H1 (cell line): ENCODE results near the gene CRISPLD2. TPM values are rescaled to one million over a fixed set of nuclear protein-coding genes. Genes with fewer than 3 reads are reported as not detected.

Experiments
- ASH2L ChIP-seq: fragments of 200-600, 300-600 bp; sonication (generic); IDR thresholded peaks from one replicate; pipeline ENCODE4 v1.7.1; 2017; ENCODE audit warnings: low read length
- CHD1 ChIP-seq: IDR thresholded peaks from 2 replicates; pipeline ENCODE4 v1.6.1; 2012; ENCODE audit warnings: low read depth, low read length, improper control_type of control experiment
- EP300 ChIP-seq, 2 experiments: IDR thresholded peaks; 1 replicate in 1 of 2; 2 replicates in 1 of 2; pipeline ENCODE4 v1.6.1; 2011 to 2012; ENCODE audit warnings: low read depth in 2 of 2, low read length in 2 of 2, mild to moderate bottlenecking in 2 of 2, borderline replicate concordance in 1 of 2, inconsistent platforms in 1 of 2, moderate library complexity in 1 of 2
- JUN ChIP-seq: IDR thresholded peaks from 2 replicates; pipeline ENCODE4 v1.6.1; 2011; ENCODE audit warnings: low read depth, mild to moderate bottlenecking, improper control_type of control experiment, low read length
- MAFK ChIP-seq: IDR thresholded peaks from 2 replicates; pipeline ENCODE4 v1.6.1; 2012; ENCODE audit warnings: low read depth, mild to moderate bottlenecking, improper control_type of control experiment, low read length
- PHF8 ChIP-seq: fragments of 200-600 bp; sonication (generic); conservative IDR thresholded peaks from 2 replicates; pipeline ENCODE4 v1.7.1; 2012; ENCODE audit warnings: low read depth, mild to moderate bottlenecking, inconsistent platforms, low read length, moderate library complexity
- POLR2AphosphoS5 ChIP-seq: IDR thresholded peaks from 2 replicates; pipeline ENCODE4 v1.6.1; 2011; ENCODE audit warnings: low read depth, low read length
- SRF ChIP-seq: IDR thresholded peaks from 2 replicates; pipeline ENCODE4 v1.6.1; 2011; ENCODE audit warnings: mild to moderate bottlenecking, low read depth, low read length, moderate library complexity
- polyA plus RNA-seq, 7 experiments: library from polyadenylated mRNA; depleted of rRNA in 3 of 7; stranded (reverse) in 5 of 7; unstranded in 2 of 7; fragments of >200 nt in 5 of 7; fragments of 200-250 nt in 2 of 7; gene quantifications; 1 replicate in 5 of 7; 2 replicates in 1 of 7; 4 replicates in 1 of 7; pipeline versions ENCODE4 v1.2.1 to v1.2.3, GENCODE V29; 2011 to 2013; ENCODE audit warnings: missing spikeins in 2 of 7, mixed read lengths in 2 of 7
- total RNA-seq: library from RNA; stranded (reverse); fragmentation: NEBNext Ultra II Directional; extraction: Animal tissue kit (Norgen Biotek cat#: 25700); gene quantifications from 2 replicates; pipeline ENCODE4 v1.2.1, GENCODE V29; 2021
- TF ChIP-seq, protein P1 (sequence below): IDR thresholded peaks from 2 replicates; pipeline ENCODE4 v1.6.1; 2012; ENCODE audit warnings: inconsistent platforms
- TF ChIP-seq, protein P2 (sequence below): IDR thresholded peaks from 2 replicates; pipeline ENCODE4 v1.6.1; 2011; ENCODE audit warnings: low read depth, mild to moderate bottlenecking, low read length; ENCODE audit not compliant: insufficient read depth
- TF ChIP-seq, protein P3 (sequence below): IDR thresholded peaks from 2 replicates; pipeline ENCODE4 v1.6.1; 2011; ENCODE audit warnings: low read length, improper control_type of control experiment
- TF ChIP-seq, protein P4 (sequence below): IDR thresholded peaks from 2 replicates; pipeline ENCODE4 v1.6.1; 2012; ENCODE audit warnings: inconsistent platforms

Gene CRISPLD2
- total and polyA plus RNA-seq, 2 of the 8 experiments (the other 6 are each of a cell fraction or from before 2014, with no cell fraction given): 2.7 to 5.1 TPM

DNA sequence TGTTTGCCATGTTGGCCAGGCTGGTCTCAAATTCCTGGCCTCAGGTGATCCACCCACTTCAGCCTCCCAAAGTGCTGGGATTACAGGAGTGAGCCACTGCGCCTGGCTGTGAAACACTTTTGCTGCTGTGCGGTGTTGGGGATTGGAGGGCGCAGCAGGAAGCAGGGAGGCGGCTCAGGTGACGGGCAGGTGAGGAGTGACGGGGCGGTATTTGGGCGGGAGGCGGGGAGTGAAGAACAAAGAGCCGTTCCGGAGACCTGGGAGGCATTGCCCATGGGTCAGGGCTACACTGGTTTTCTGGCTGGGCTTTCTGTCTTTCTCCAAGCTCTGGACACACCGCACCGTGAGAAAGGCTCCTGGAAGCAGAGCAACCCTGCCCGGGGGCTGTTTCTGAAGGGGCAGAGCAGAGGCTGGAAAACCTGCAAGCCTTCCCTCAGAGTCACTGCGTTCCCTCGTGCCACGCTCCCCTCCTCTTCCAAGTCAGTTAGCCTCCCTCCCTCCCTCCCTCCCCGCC is 22.1 kb downstream of the CRISPLD2 start (continued):
- TF ChIP-seq, protein P1, sequence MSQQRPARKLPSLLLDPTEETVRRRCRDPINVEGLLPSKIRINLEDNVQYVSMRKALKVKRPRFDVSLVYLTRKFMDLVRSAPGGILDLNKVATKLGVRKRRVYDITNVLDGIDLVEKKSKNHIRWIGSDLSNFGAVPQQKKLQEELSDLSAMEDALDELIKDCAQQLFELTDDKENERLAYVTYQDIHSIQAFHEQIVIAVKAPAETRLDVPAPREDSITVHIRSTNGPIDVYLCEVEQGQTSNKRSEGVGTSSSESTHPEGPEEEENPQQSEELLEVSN: peak; percentile 93
- TF ChIP-seq CHD1 (no peak), MAFK (peak; percentile 86), EP300 (IDR thresholded peaks at IDR 0.05; ENCODE audit: borderline replicate concordance in 1 of 2, low read depth in 2 of 2, low read length in 2 of 2) (peak in 1 of 2 experiments; percentile 40; a peak in 1 of 3 replicates), SRF (no peak), JUN (no peak), ASH2L (peak; percentile 45), POLR2AphosphoS5 (peak; percentile 27), PHF8 (peak; percentile 55; the same call in 1 of the 2 replicates)
- TF ChIP-seq, protein P2, sequence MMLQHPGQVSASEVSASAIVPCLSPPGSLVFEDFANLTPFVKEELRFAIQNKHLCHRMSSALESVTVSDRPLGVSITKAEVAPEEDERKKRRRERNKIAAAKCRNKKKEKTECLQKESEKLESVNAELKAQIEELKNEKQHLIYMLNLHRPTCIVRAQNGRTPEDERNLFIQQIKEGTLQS: no peak
- TF ChIP-seq, protein P3, sequence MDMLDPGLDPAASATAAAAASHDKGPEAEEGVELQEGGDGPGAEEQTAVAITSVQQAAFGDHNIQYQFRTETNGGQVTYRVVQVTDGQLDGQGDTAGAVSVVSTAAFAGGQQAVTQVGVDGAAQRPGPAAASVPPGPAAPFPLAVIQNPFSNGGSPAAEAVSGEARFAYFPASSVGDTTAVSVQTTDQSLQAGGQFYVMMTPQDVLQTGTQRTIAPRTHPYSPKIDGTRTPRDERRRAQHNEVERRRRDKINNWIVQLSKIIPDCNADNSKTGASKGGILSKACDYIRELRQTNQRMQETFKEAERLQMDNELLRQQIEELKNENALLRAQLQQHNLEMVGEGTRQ: 0 out of 2 replicates have a peak, but pooled peaks have one; percentile 2
- TF ChIP-seq, protein P4, sequence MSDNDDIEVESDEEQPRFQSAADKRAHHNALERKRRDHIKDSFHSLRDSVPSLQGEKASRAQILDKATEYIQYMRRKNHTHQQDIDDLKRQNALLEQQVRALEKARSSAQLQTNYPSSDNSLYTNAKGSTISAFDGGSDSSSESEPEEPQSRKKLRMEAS: peak; percentile 68
